AG10803 (cell line): ENCODE measurements around the gene CDK15.

Experiments used
- DNase-seq: peaks from one replicate; pipeline ENCODE4 v3.0.0; 2010; ENCODE audit warnings: low read depth
- H3K4me3 ChIP-seq: 2 replicates; pipeline ENCODE4 v1.5.1; 2011; ENCODE audit warnings: mild to moderate bottlenecking, low read length, control low read depth
- CTCF ChIP-seq: conservative IDR thresholded peaks from 2 replicates; pipeline ENCODE4 v1.5.1; 2011; ENCODE audit warnings: mild to moderate bottlenecking, low read length, control low read depth, inconsistent platforms

Gene CDK15

GRCh38 chr2:201915446-201915845 is 109.1 kb downstream of the CDK15 start:
- no peak overlapping the region for H3K4me3 ChIP-seq
- TF ChIP-seq CTCF = no peak
- DNase-seq = no peak

- DNase-seq = no peak
- H3K4me3 ChIP-seq = no peak overlapping the region
- TF ChIP-seq CTCF = no peak
Measured at GRCh38 chr2:201916565-201916964, 110.2 kb downstream of the CDK15 start.

- no peak overlapping the region for H3K4me3 ChIP-seq
- DNase-seq = no peak
- TF ChIP-seq CTCF = no peak
Measured at GRCh38 chr2:201918616-201919307, 112.4 kb downstream of the CDK15 start.

GRCh38 chr2:201919308-201919634 is 112.9 kb downstream of the CDK15 start:
- no peak for DNase-seq
- no peak for TF ChIP-seq CTCF
- H3K4me3 ChIP-seq = no peak overlapping the region

- TF ChIP-seq CTCF = no peak
- H3K4me3 ChIP-seq = no peak overlapping the region
- no peak for DNase-seq
Measured at GRCh38 chr2:201923436-201924328, 117.3 kb downstream of the CDK15 start.

- TF ChIP-seq CTCF = no peak
- no peak for DNase-seq
- no peak overlapping the region for H3K4me3 ChIP-seq
Measured at GRCh38 chr2:201924453-201924852, 118.1 kb downstream of the CDK15 start.

- no peak for DNase-seq
- no peak for TF ChIP-seq CTCF
Measured at GRCh38 chr2:201925056-201925455, 118.7 kb downstream of the CDK15 start.

More at GRCh38 chr2:201925056-201925455, 118.7 kb downstream of the CDK15 start:
- no peak overlapping the region for H3K4me3 ChIP-seq
